SH-SY5Y (cell line): Measurements from ENCODE around the gene PAPPA2.

Source experiments
- GATA2 ChIP-seq: IDR thresholded peaks from 2 replicates; pipeline ENCODE4 v1.6.1; 2011; ENCODE audit warnings: mild to moderate bottlenecking, low read depth, low read length
- GATA3 ChIP-seq: IDR thresholded peaks from 2 replicates; pipeline ENCODE4 v1.6.1; 2011; ENCODE audit warnings: low read depth, mild to moderate bottlenecking, low read length, moderate library complexity

- no peak for TF ChIP-seq GATA2
- no peak for TF ChIP-seq GATA3
These were observed 401.2 kb downstream of the PAPPA2 start for GRCh38 chr1:176864211-176864610.
